OCI-LY1 (cell line): ENCODE data around the gene DLK1.

Experiments
- H2AFZ ChIP-seq: fragments of 200-600 bp; sonication (generic), shearing (Covaris generic); 2 replicates; pipeline ENCODE4 v1.6.0; 2014; ENCODE audit warnings: antibody characterized with exemption, mild to moderate bottlenecking, low read length
- H3F3A ChIP-seq: fragments of 200-600 bp; sonication (generic), shearing (Covaris generic); 2 replicates; pipeline ENCODE4 v1.6.0; 2014; ENCODE audit warnings: mild to moderate bottlenecking, antibody characterized with exemption, low read length, moderate library complexity; ENCODE audit not compliant: insufficient read depth
- H3K27ac ChIP-seq: fragments of 200-600 bp; sonication (generic); 2 replicates; pipeline ENCODE4 v1.5.1; 2014; ENCODE audit warnings: low read length, mixed run types, mild to moderate bottlenecking, low read depth; ENCODE audit not compliant: poor library complexity, severe bottlenecking
- H3K27me3 ChIP-seq: fragments of 200-600 bp; sonication (generic); 2 replicates; pipeline ENCODE4 v1.6.0; 2014; ENCODE audit warnings: antibody characterized with exemption, mild to moderate bottlenecking, low read length, moderate library complexity; ENCODE audit not compliant: insufficient read depth
- H3K36me3 ChIP-seq: fragments of 200-600 bp; sonication (generic); 2 replicates; pipeline ENCODE4 v1.6.1; 2014; ENCODE audit warnings: mild to moderate bottlenecking, antibody characterized with exemption, low read length, moderate library complexity, mixed read lengths; ENCODE audit not compliant: insufficient read depth
- H3K4me1 ChIP-seq: fragments of 200-600 bp; sonication (generic); 2 replicates; pipeline ENCODE4 v1.5.1; 2014; ENCODE audit warnings: mild to moderate bottlenecking, low read length, moderate library complexity; ENCODE audit not compliant: insufficient read depth, severe bottlenecking
- H3K4me2 ChIP-seq: fragments of 200-600 bp; sonication (generic), shearing (Covaris generic); 2 replicates; pipeline ENCODE4 v1.6.1; 2014; ENCODE audit warnings: low read length
- H3K4me3 ChIP-seq: fragments of 200-600 bp; sonication (generic); 2 replicates; pipeline ENCODE4 v1.5.1; 2014; ENCODE audit warnings: low read length, low read depth, mild to moderate bottlenecking, mixed read lengths; ENCODE audit not compliant: poor library complexity, severe bottlenecking
- H3K79me2 ChIP-seq: fragments of 200-600 bp; shearing (Covaris generic); 2 replicates; pipeline ENCODE4 v1.6.1; 2016; ENCODE audit warnings: mixed run types, low read length, mixed read lengths; ENCODE audit not compliant: insufficient read depth
- H3K9ac ChIP-seq: fragments of 200-600 bp; sonication (generic), shearing (Covaris generic); 2 replicates; pipeline ENCODE4 v1.6.1; 2014; ENCODE audit warnings: mild to moderate bottlenecking, low read length, mixed read lengths
- H3K9me2 ChIP-seq: fragments of 200-600 bp; sonication (generic), shearing (Covaris generic); 2 replicates; pipeline ENCODE4 v1.6.1; 2014; ENCODE audit warnings: low read depth, mild to moderate bottlenecking, low read length, mixed read lengths
- H3K9me3 ChIP-seq: fragments of 200-600 bp; shearing (Covaris generic); 2 replicates; pipeline ENCODE4 v1.6.1; 2014; ENCODE audit warnings: low read length, mixed read lengths
- H4K20me1 ChIP-seq: fragments of 200-600 bp; sonication (generic), shearing (Covaris generic); 2 replicates; pipeline ENCODE4 v1.6.0; 2016; ENCODE audit warnings: mild to moderate bottlenecking, low read length; ENCODE audit not compliant: insufficient read depth
- CTCF ChIP-seq: fragments of 200-600 bp; sonication (generic), shearing (Covaris generic); IDR thresholded peaks from 2 replicates; pipeline ENCODE4 v1.5.1; 2017; ENCODE audit warnings: mild to moderate bottlenecking, antibody characterized with exemption, low read length, moderate library complexity, mixed read lengths
- EZH2 ChIP-seq: fragments of 200-600 bp; sonication (generic), shearing (Covaris generic); IDR thresholded peaks from 2 replicates; pipeline ENCODE4 v1.8.0; 2017; ENCODE audit warnings: borderline replicate concordance, mixed run types, mild to moderate bottlenecking, antibody characterized with exemption, low read length, moderate library complexity, mixed read lengths

DLK1 gene

DNA sequence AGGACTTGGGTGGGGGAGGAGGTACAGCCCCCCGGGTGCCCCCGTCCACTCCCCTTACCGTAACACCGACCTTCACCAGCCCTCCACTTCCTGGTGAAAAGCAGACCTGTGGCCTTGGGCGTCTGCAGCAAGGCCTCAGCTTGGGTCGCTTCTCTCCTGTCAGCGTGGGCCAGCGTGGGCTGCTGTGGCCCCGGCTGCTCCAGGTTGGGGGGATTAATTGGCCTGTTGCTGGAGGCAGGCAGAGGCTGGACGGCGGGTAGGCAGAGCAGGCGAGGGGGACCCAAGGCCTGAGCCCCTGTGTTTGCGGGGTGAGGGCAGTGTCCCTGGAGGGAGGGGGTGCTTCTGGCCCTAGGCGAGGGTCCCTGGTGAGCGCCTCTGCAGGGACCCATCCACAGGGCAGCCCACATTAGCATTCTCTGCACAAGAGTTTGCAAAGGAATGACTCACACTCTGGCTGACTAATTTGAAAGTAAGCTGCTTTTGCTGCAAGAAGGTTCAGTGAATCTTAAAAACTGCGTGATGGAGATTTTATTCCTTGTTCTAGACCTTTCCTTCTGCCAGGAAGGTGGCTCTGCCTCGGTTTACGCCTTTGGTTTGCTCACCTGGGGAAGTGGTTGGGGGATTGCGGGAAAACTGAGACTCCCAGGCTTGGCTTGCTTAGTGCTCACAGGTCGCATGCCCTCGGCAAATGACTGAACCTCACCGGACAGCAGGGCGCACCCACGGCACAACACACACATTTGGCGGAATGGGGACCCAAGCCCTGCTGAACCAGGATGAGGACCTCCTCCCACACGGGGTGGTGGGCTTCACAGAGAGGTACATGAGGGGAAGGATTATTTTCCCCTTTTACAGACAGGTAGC, 37.9 kb upstream of the DLK1 start:
- Histone ChIP-seq H3K9me2 (no peaks in the 10 kb centered on the region), H3K9ac (no peak overlapping the region), H3K9me3 (no peaks in the 10 kb centered on the region), H3K27ac (no peak overlapping the region), H3K36me3 (no peaks in the 10 kb centered on the region), H3K4me1 (no peaks in the 10 kb centered on the region), H3K4me3 (no peak overlapping the region), H3K4me2 (no peak overlapping the region), H3F3A (no peaks in the 10 kb centered on the region), H3K27me3 (no peaks in the 10 kb centered on the region), H4K20me1 (no peaks in the 10 kb centered on the region), H2AFZ (no peak overlapping the region), H3K79me2 (no peaks in the 10 kb centered on the region)
- TF ChIP-seq CTCF: no peak
- TF ChIP-seq EZH2: no peak

GRCh38 chr14:100690672-100691071, 36.0 kb upstream of the DLK1 start:
- H3K9me3 ChIP-seq: no peaks in the 10 kb centered on the region
- H3K27me3 ChIP-seq: no peaks in the 10 kb centered on the region
- TF ChIP-seq EZH2 (no peak), CTCF (no peak)
- no peaks in the 10 kb centered on the region for H3K4me1 ChIP-seq
- no peak overlapping the region for H3K9ac ChIP-seq
- H3K27ac ChIP-seq: no peak overlapping the region
- H3K4me3 ChIP-seq: no peak overlapping the region
- no peaks in the 10 kb centered on the region for H3K9me2 ChIP-seq
- no peaks in the 10 kb centered on the region for H4K20me1 ChIP-seq
- H2AFZ ChIP-seq: no peak overlapping the region
- H3K4me2 ChIP-seq: no peak overlapping the region
- no peaks in the 10 kb centered on the region for H3F3A ChIP-seq
- no peaks in the 10 kb centered on the region for H3K79me2 ChIP-seq
- H3K36me3 ChIP-seq: no peaks in the 10 kb centered on the region

DNA sequence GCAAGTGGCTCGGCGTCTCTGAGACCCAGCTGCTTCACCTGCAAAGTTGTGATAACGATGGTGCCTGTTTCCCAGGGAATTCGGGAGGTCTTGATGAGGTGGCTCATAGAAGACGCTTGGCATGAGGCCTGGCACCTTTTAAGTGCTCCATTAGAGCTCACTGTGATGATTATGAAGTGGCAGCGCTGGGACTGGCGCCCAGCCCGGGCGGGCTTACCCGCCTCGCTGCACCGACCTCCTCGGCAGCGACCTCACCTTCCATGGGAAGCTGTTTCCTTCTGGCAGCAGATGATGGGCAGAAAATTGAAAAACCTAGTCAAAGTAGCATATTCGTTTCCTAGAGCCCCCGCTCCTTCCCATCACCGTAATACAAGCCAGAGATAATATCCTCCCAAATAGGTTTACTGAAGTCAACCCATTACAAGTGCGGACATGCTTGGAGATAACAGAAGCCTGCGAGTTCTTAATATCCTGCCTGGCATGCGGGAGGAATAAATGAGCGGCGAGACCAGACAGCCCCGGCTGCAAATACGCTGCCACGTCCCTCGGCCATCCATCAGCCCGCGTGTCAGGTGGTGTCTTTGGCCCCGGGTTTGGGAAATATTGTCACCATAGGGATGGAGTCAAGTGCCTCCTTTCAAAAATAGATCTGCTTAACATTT, 35.2 kb upstream of the DLK1 start:
- Histone ChIP-seq H3K79me2 (no peaks in the 10 kb centered on the region), H3K9me3 (no peaks in the 10 kb centered on the region), H3K9ac (no peak overlapping the region), H3F3A (no peaks in the 10 kb centered on the region), H3K9me2 (no peaks in the 10 kb centered on the region), H3K4me1 (no peaks in the 10 kb centered on the region), H4K20me1 (no peaks in the 10 kb centered on the region), H3K4me2 (no peak overlapping the region), H3K4me3 (no peak overlapping the region), H3K27ac (no peak overlapping the region), H3K36me3 (no peaks in the 10 kb centered on the region), H2AFZ (no peak overlapping the region), H3K27me3 (no peaks in the 10 kb centered on the region)
- TF ChIP-seq CTCF (no peak), EZH2 (no peak)
